VCaP (cell line): ENCODE data around the gene PIAS1.
"Not testable (repeated sequence)": the region's sequence is repeated elsewhere in the genome, so short reads cannot be mapped to it uniquely, and the experiment has no call there.

Experiments used
- H3K27ac ChIP-seq: fragments of 450-650 bp; 2 replicates; pipeline ENCODE4 v1.5.1; 2017
- CTCF ChIP-seq: fragments of 450-650 bp; conservative IDR thresholded peaks from 2 replicates; pipeline ENCODE4 v1.5.1; 2017; ENCODE audit warnings: mild to moderate bottlenecking, moderate library complexity

PIAS1 gene

GRCh38 chr15:68208636-68209240, 154.6 kb downstream of the PIAS1 start:
- no peak overlapping the region for H3K27ac ChIP-seq

GRCh38 chr15:68209272-68209671, 155.2 kb downstream of the PIAS1 start:
- no peak overlapping the region; the same call in 1 of the 2 replicates for H3K27ac ChIP-seq
- TF ChIP-seq CTCF, result no peak

More at GRCh38 chr15:68208636-68209240, 154.6 kb downstream of the PIAS1 start:
- no peak for TF ChIP-seq CTCF

- H3K27ac ChIP-seq, result peak overlapping the region; percentile 39; the same call in 1 of the 2 replicates
- TF ChIP-seq CTCF, result no peak
Observed at GRCh38 chr15:68209735-68210408, 155.8 kb downstream of the PIAS1 start.

GRCh38 chr15:68210409-68210756, 156.3 kb downstream of the PIAS1 start:
- TF ChIP-seq CTCF, result no peak

GRCh38 chr15:68210821-68211655, 156.9 kb downstream of the PIAS1 start:
- TF ChIP-seq CTCF, result peak; percentile 96
- peak overlapping the region; percentile 39; the same call in 1 of the 2 replicates for H3K27ac ChIP-seq

More at GRCh38 chr15:68210409-68210756, 156.3 kb downstream of the PIAS1 start:
- H3K27ac ChIP-seq, result peak overlapping the region; percentile 39; the same call in 1 of the 2 replicates

GRCh38 chr15:68211656-68212320, 157.7 kb downstream of the PIAS1 start:
- no peak for TF ChIP-seq CTCF
- H3K27ac ChIP-seq, result no peak overlapping the region

GRCh38 chr15:68213491-68213845, 159.4 kb downstream of the PIAS1 start:
- not testable (repeated sequence) for H3K27ac ChIP-seq
